HG03571 (cell line): ENCODE data around the gene KIRREL3.

Experiments used
- ATAC-seq: cut with Tn5 transposase; IDR thresholded peaks from one replicate; pipeline ENCODE4 v1.9.1; 2021; ENCODE audit not compliant: unreplicated experiment

KIRREL3 gene

DNA sequence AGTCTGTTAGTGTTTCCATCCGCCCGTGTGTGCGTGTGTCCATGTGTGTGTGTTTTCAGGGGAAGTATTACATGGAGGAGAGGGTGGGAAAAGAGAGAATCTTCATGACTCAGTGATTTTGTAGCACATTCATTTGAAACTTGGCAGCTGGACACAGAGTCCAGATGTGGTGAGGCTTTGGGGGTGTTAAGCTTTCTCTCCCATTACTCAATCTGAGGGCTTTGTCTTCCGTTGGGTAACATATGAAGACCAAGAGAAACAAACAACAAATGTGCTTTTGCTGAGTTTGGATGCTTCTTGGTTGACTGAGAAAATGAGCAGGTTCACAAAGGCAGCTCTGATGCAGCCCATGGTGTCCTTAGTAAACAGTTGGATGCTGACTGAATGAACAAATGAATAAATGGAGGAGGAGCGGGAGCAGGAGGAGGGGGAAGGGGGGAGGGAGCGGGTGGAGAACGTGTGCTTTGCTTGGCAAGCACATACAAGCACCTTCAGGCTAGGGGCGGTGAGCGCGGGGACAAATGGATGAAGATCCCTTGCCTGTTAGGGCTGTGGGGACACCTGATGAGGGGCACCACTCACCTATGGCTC lies 540.8 kb downstream of the KIRREL3 start:
- no peak for ATAC-seq

DNA sequence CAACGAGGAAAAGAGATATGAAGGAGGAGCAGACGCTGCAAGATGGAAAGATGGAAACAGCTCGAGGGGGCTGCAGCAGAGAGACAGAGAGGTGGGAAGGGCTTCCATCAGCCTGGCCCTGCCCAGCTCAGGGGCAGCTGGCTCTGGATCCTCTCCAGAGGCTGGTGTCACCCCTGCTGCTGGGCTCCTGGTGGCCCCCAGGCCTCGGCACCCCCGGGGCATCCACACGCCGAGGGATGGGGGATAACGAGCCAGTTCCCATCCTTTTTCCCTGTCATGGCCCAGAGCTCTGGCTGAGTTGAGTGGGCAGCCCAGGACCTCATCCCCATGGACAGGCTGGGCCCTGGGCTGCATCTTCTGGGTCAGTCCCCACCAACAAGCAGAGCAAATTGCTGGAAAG lies 542.8 kb downstream of the KIRREL3 start:
- no peak for ATAC-seq

DNA sequence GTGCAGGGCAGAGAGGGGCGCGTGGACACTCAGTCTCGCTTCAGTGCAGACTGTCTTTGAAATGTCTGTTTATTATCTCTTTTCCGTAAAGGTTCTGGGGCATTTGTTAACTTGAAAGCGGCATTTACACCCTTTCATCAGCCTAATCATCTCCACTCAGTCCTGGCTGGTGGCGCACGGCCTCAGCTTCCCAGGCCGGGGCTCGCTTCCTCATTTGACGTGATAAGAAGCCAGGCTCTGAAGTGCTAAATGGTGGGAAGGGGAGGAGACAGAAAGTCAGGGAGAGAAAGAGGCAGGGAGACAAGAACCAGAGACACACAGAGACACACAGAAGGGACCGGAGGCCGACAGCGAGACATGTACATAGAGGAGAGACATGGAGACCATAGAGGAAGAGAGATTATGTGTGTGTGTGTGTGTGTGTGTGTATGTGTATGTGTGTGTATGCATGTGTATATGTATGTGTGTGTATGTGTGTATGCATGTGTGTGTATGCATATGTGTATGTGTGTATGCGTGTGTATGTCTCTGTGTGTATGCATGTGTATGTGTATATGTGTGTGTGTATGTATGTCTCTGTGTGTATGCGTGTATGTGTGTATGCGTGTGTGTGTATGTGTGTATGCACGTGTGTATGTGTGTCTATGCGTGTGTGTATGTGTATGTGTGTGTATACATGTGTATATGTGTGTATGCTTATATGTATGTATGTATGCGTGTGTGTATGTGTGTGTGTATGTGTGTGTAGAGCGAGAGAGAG lies 543.6 kb downstream of the KIRREL3 start:
- no peak for ATAC-seq

- ATAC-seq, result no peak
Measured at GRCh38 chr11:126456089-126456488, 544.5 kb downstream of the KIRREL3 start.

- ATAC-seq, result no peak
Measured at GRCh38 chr11:126452241-126453101, 548.1 kb downstream of the KIRREL3 start.

- no peak for ATAC-seq
Measured at GRCh38 chr11:126451211-126451802, 549.3 kb downstream of the KIRREL3 start.

DNA sequence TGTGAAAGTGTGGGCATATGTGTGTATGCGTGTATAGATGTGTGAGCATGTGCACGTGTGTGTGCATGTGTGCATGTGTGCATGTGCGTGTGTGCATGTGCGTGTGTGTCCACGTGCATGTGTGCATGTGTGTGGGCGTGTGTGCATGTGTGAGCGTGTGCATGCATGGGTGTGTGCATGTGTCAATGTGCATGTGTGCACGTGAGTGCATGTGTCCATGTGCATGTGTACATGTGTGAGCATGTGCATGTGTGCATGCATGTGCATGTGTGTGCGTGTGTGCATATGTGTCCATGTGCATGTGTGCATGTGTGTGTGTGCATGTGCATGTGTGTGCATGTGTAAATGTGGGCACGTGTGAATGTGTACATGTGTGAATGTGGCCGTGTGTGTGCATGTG lies 549.8 kb downstream of the KIRREL3 start:
- ATAC-seq, result no peak

DNA sequence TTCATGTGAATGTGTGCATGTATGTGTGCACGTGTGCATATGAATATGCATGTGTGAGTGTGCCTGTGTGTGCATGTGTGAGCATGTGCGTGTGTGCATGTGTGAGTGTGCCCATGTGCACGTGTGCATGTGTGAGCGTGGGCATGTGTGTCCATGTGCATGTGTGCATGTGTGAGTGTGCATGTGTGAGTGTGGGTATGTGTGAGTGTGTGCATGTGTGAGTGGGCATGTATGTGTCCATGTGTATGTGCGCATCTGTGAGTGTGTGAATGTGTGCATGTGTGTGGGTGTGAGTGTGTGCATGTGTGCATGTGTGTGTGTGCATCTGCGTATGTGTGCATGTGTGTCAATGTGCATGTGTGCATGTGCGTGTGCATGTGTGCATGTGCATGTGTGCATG lies 550.4 kb downstream of the KIRREL3 start:
- ATAC-seq, result no peak

- no peak for ATAC-seq
Measured at GRCh38 chr11:126446581-126446980, 554.0 kb downstream of the KIRREL3 start.

DNA sequence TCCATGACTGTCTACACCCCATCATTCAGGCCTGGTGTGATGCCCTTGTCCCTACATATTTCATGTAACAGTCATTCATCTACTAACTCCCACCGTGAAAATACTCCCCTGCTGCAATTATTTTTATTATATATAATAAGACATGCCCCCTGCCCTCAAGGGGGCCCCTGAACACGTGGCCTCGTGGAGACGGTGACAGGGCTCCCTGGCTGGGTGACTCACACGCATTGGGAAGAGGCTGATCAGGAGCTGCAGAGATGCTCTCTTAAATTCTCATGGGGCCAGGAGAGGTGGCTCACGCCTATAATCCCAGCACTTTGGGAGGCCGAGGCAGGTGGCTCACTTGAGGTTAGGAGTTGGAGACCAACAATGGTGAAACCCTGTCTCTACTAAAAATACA lies 556.5 kb downstream of the KIRREL3 start:
- ATAC-seq, result no peak

DNA sequence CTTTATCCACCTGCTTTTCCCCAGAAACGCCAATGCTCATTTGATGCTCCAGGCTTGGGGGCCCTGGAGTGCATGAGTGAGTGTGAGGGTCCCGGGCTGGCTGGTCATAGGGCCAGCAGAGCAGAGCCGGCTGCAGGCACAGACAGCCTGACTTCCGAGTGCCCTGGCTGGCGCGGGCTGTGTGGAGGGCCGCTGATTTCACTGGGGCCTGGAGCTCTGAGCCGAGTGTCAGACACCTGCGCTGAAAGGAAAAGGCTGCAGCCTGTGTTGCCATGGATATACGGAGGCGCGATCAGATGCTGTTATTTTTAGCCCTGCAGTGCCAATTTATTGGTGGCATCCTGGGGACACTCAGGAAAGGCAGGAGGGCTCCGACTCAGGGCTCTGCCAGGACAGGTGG lies 557.5 kb downstream of the KIRREL3 start:
- no peak for ATAC-seq

GRCh38 chr11:126440792-126441514 lies 559.6 kb downstream of the KIRREL3 start:
- ATAC-seq, result peak; percentile 71

GRCh38 chr11:126440276-126440675 lies 560.3 kb downstream of the KIRREL3 start:
- ATAC-seq, result no peak

DNA sequence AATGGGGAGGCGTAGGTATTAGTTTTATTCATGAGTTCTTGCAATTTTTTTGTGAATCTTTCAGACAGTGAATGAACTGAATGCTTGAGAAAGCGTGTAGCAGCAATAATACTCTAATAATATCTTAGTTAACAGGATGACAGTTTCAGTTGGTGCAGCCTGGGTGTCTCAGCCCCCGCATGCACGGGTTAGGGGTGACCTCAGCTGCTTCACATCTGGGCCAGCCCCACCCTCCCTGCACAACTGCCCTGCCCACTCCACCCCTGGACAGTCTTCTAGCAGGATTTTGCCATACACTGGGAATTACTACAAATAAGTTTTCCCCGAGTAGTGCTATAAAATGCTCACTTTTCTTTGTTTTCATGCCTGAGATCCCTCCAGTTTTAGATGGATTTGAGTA lies 561.9 kb downstream of the KIRREL3 start:
- ATAC-seq, result no peak

DNA sequence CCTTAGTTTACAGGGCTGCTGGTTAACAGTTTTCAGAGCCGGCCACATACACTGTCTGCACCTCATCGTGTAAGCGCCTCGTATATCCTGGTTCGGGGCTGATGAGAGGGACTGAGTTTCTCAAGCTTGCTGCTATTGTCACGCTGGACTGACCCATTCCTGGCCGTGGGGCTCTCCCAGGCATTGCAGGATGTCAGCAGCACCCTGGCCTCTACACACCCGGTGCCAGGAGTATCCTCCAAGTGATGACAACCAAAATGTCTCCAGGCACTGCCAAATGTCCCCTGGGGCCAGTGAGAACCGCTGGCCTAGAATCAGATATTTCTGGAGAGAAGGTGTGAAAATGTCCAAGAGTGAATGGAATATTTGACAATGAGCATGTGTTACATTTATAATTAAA lies 562.3 kb downstream of the KIRREL3 start:
- no peak for ATAC-seq

GRCh38 chr11:126437731-126438130 lies 562.8 kb downstream of the KIRREL3 start:
- ATAC-seq, result no peak

GRCh38 chr11:126436209-126436755 lies 564.3 kb downstream of the KIRREL3 start:
- no peak for ATAC-seq

- ATAC-seq, result no peak
Measured at GRCh38 chr11:126434950-126435335, 565.6 kb downstream of the KIRREL3 start.

- no peak for ATAC-seq
Measured at GRCh38 chr11:126433989-126434949, 566.3 kb downstream of the KIRREL3 start.
